HG02870 (cell line): Measurements from ENCODE around the gene SNX15.
"Not testable (repeated sequence)": the region's sequence is repeated elsewhere in the genome, so short reads cannot be mapped to it uniquely, and the experiment has no call there.

Source experiments
- ATAC-seq: cut with Tn5 transposase; IDR thresholded peaks from one replicate; pipeline ENCODE4 v1.9.1; 2021; ENCODE audit warnings: mild to moderate bottlenecking, moderate library complexity; ENCODE audit not compliant: unreplicated experiment

SNX15 gene

GRCh38 chr11:65014726-65015227 lies 12.5 kb upstream of the SNX15 start:
- ATAC-seq, result no peak

DNA sequence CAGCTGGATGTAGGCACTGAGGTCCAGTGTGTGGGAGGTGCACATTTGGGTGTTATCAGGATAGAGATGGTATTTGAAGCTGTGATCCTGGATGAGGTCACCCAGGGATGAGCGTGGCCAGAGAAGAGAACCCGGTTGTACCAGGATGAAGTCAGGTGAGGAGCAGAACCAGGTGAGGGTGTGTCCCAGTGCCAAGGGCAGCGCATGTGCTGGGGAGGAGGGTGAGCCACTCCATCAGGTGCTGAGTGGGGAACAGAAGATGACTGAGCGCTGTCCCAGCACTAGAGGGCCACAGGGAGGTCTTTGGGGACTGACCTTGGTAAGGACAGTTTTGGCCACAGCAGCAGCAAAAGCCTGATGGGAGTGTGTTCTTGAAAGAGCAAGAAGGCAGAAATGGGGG lies 10.5 kb upstream of the SNX15 start:
- no peak for ATAC-seq

GRCh38 chr11:65017937-65018336 lies 9.3 kb upstream of the SNX15 start:
- ATAC-seq, result no peak

DNA sequence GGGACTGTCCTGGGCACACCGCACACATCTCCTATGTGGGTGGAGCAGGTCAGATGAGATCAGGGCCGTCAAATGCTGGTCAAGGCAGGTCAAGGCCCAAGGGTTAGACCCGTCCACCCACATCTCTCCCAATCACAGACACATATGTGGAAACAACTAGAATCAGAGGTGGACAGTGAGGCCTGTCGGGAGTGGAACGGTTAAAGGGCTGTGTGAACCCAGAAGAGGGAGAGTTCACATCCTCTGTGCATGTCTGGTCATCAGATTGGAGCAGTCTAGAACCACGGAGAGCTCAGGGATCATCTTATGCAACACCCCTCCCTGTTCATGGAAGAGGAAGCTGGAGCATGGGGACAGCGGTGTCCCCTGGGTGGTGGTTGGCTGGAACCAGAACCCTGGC lies 7.4 kb upstream of the SNX15 start:
- ATAC-seq, result no peak

- no peak for ATAC-seq
These were observed 6.2 kb upstream of the SNX15 start for GRCh38 chr11:65021003-65021402.

GRCh38 chr11:65021509-65021908 lies 5.7 kb upstream of the SNX15 start:
- ATAC-seq, result no peak

DNA sequence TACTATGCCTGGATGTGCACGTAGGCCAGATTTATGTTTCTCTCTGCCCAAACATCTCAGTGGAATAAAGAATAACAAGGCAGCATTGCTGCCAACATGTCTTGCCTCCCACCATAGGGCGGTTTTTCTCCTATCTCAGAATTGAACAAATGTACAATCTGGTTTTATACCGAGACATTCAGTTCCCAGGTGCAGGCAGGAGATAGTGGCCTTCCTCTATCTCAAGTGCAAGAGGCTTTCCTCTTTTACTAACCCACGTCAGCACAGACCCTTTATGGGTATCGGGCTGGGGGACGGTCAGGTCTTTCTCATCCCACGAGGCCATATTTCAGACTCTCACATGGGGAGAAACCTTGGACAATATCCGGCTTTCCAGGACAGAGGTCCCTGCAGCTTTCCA lies 3.7 kb upstream of the SNX15 start:
- not testable (repeated sequence) for ATAC-seq

- no peak for ATAC-seq
These were observed 429 bp upstream of the SNX15 start for GRCh38 chr11:65026810-65027209.

DNA sequence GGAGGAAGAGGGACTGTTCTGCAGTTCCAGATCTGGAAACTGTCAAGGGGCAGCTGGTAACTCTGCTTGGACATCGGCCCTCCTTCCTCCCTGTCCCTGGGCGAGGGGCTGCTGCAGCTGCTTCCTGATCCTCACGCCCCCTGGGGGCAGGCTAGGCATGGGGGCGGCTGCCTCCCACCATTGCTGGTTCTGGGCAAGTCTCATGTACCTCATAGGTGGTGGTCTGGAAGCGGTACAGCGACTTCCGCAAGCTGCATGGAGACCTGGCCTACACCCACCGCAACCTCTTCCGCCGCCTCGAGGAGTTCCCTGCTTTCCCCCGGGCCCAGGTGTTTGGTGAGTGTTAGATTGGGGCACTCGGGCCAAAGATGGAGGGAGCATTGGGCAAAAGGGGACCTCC lies 5.0 kb downstream of the SNX15 start:
- ATAC-seq, result no peak

GRCh38 chr11:65034423-65034822 lies 7.2 kb downstream of the SNX15 start:
- no peak for ATAC-seq

DNA sequence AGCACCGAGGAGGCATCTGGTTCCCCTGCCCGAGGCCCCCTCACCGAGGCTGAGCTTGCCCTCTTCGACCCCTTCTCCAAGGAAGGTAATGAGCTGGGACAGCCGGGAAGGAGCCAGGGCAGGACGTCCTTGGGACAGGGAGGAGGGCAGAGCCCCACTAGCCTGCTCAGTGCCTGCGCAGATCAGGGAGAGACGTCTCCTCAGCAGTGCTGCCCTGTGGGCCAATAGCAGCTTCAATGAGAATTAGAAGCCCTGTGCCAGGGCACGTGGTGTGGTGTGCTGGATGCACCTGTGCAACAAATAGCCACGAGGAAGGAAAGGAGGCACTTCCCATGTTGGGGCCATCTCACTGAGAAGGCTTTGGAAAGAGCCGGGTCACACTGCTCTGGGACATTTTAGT lies 8.3 kb downstream of the SNX15 start:
- no peak for ATAC-seq

- no peak for ATAC-seq
These were observed 9.7 kb downstream of the SNX15 start for GRCh38 chr11:65036931-65037330.

- no peak for ATAC-seq
These were observed 13.2 kb downstream of the SNX15 start for GRCh38 chr11:65040520-65040846.

GRCh38 chr11:65040847-65041622 lies 13.8 kb downstream of the SNX15 start, which contains the start of gene SAC3D1:
Gene SAC3D1, plus strand, starts transcription at chr11:65041210. Its CDS starts 83 bp downstream, at chr11:65041293.
- peak; percentile 86 for ATAC-seq

DNA sequence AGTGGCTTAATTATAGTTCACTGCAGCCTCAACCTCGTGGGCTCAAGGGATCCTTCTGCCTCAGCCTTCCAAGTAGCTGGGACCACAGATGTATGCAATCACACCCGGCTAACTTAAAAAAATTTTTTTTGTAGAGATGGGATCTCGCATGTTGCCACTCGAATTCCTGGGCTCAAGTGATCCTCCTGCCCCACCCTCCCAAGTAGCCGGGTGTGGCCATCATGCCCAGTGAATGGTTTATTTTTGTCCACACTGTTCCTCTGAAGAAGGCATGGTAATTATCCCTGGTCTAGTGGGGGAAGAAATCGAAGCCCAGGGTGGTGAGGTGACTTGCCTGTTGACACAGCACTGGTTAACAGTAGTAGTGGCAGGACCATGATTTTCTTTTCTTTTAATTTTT lies 15.7 kb downstream of the SNX15 start:
- no peak for ATAC-seq

DNA sequence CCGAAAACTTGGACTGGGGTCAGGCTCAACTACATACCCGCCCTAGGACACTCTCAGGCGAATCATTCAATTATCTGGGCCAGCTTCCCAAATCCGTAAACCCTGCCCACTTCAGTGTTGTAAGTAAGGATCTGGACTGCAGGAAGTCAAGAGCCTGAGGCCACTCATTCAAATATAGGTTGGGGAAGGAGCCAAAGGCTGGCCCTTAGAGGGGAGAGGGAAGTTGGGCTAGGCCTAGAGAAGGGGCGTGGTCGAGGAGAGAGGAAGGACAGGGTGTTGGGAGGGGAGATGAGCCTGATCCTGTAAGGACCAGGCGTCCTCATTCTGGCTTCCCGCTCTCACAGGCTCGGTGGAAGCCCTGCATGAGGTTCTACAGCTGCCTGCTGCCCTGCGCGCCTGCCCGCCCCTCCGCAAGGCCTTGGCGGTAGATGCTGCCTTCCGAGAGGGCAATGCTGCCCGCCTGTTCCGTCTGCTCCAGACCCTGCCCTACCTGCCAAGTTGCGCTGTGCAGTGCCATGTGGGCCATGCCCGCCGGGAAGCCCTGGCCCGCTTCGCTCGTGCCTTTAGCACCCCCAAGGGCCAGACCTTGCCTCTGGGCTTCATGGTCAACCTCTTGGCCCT lies 16.8 kb downstream of the SNX15 start:
- ATAC-seq, result no peak

GRCh38 chr11:65045061-65045460 lies 17.8 kb downstream of the SNX15 start:
- no peak for ATAC-seq

- no peak for ATAC-seq
These were observed 18.5 kb downstream of the SNX15 start for GRCh38 chr11:65045728-65046127.

GRCh38 chr11:65047581-65048422 lies 20.6 kb downstream of the SNX15 start:
- ATAC-seq, result no peak

GRCh38 chr11:65051398-65051858 lies 24.2 kb downstream of the SNX15 start:
- no peak for ATAC-seq

- no peak for ATAC-seq
These were observed 26.7 kb downstream of the SNX15 start for GRCh38 chr11:65053827-65054508.
